ENCODE data around the gene PRDM16.

DNA sequence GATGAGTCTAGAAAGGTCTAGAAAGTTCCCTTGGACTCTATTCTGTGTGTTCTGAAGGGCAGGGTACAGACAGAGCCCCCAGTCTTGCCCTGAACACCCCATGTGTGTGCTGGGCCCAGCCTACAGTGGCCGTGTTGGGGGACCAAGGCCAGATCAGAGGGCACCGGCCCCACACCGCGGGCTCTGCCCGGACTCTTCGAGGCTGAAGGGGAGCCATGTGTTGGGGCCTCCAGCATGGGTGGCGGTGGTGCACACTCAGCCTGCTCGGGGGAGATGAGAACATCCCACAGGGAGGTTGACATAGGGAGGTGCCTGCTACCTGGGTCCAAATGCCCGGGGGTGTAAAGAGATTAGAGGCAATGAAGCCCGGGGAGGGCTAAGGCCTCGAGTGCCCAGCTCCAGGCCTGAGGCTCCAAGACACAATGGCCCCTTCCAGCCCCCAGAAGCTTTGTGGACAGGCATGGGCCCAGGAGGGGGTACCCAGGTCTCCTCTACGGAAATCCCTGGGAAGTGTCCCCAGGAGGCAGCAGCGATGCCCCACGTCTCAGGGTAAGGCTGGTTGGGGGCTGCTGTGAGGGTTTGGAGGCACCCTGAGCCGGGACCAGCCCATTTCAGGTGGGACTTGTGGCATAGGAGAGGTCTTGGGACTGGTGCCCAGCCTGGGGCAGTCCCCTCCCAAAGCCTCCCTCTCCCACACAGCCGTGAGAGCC, 397.5 kb downstream of the PRDM16 start:
- TF ChIP-seq, protein P1, sequence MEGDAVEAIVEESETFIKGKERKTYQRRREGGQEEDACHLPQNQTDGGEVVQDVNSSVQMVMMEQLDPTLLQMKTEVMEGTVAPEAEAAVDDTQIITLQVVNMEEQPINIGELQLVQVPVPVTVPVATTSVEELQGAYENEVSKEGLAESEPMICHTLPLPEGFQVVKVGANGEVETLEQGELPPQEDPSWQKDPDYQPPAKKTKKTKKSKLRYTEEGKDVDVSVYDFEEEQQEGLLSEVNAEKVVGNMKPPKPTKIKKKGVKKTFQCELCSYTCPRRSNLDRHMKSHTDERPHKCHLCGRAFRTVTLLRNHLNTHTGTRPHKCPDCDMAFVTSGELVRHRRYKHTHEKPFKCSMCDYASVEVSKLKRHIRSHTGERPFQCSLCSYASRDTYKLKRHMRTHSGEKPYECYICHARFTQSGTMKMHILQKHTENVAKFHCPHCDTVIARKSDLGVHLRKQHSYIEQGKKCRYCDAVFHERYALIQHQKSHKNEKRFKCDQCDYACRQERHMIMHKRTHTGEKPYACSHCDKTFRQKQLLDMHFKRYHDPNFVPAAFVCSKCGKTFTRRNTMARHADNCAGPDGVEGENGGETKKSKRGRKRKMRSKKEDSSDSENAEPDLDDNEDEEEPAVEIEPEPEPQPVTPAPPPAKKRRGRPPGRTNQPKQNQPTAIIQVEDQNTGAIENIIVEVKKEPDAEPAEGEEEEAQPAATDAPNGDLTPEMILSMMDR (conservative IDR thresholded peaks at IDR 0.05 in 1 of 2, IDR thresholded peaks at IDR 0.05 in 1 of 2; ENCODE audit: extremely low read depth in 1 of 2, insufficient read depth in 1 of 2, low read depth in 1 of 2, low read length in 2 of 2), result no peak
- TF ChIP-seq EZH2 (IDR thresholded peaks at IDR 0.05; ENCODE audit: borderline replicate concordance, low read length), result no peak
